ENCODE measurements around the gene DNAH11.

- no peak for TF ChIP-seq REST (IDR thresholded peaks at IDR 0.05; ENCODE audit: borderline replicate concordance)
- TF ChIP-seq EZH2 (IDR thresholded peaks at IDR 0.05; ENCODE audit: borderline replicate concordance, insufficient read depth, low read length, poor library complexity, severe bottlenecking): no peak
- no peak for TF ChIP-seq CTCF (IDR thresholded peaks at IDR 0.05; ENCODE audit: poor library complexity, severe bottlenecking)
- no peak for TF ChIP-seq POLR2AphosphoS5 (IDR thresholded peaks at IDR 0.05)
Measured at GRCh38 chr7:21670496-21670895, 127.7 kb downstream of the DNAH11 start.

All from neural cell (in vitro differentiated cells).